Measurements from ENCODE around the gene CGNL1. TPM values are rescaled to one million over a fixed set of nuclear protein-coding genes. Genes with fewer than 3 reads are reported as not detected.
A peak's percentile ranks its signal among the peaks of the same experiment; 100 is the strongest.

The CGNL1 gene
- total and polyA plus RNA-seq, 8 donors, result 7.3 to 35.8 (median 24.2) TPM

DNA sequence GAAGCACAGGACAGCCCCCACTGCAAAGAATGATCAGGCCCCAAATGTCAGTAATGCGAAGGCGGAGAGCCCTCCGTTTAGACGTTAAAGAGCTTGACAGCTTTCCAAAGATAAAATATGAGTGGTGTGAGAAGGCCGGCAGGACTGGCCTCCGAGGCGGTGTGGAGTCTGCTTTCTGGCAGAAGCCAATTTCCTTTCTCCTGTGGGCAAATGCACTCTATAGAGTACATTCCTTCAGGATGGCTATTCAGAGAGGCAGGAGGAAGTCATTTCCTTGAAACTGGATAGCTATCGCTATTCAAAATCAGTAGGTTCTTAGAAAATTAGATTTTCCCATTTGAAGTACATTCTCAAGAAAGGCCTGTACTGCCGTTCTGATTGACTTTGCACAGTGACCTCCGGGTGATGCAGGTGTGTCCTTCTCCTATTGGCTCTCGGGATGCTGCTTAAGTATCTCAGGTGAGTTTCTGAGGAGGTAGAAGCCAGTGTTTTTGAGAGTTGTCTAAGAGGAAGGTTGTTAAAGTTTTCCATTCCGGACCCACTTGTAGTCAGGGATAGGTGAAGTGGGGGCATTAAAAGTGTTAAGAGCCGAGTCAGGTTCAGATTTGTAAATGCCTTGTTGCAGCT is 142.6 kb downstream of the CGNL1 start:
- TF ChIP-seq, protein P1, sequence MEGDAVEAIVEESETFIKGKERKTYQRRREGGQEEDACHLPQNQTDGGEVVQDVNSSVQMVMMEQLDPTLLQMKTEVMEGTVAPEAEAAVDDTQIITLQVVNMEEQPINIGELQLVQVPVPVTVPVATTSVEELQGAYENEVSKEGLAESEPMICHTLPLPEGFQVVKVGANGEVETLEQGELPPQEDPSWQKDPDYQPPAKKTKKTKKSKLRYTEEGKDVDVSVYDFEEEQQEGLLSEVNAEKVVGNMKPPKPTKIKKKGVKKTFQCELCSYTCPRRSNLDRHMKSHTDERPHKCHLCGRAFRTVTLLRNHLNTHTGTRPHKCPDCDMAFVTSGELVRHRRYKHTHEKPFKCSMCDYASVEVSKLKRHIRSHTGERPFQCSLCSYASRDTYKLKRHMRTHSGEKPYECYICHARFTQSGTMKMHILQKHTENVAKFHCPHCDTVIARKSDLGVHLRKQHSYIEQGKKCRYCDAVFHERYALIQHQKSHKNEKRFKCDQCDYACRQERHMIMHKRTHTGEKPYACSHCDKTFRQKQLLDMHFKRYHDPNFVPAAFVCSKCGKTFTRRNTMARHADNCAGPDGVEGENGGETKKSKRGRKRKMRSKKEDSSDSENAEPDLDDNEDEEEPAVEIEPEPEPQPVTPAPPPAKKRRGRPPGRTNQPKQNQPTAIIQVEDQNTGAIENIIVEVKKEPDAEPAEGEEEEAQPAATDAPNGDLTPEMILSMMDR (IDR thresholded peaks at IDR 0.05), result no peak
- ATAC-seq, result no peak
- WGBS, 2 donors, result 67% methylated on average over 13 of the region's 13 CpGs

DNA sequence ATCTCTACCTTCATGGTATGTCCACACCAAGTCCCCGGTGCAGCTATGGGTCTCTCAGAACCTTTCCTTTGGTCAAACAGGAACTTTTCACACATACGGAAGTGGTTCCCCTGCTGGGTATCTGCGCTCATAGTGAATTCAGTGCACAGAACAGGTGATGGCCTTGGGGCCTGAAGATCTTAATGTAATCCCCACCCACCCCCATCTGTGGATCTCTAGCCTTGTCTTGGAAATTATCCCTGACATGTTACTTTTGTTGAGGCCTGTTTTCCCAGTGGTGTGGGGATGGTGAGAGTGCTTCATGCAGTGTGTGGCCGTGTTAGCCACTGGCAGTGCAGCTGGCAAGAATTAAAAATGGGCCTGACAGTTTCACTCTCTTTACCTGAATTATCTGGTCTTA is 143.5 kb downstream of the CGNL1 start:
- Histone ChIP-seq H3K27ac (peak overlapping the region in 2 of 4 donors; percentile 28 to 50), H3K36me3 (peaks cover 0 to 4% (median 0%) of the 10 kb centered on the region in 3 donors)
- 52 to 56% methylated on average over 4 of the region's 4 CpGs for WGBS, 2 donors

More for the DNA sequence above, 142.6 kb downstream of the CGNL1 start:
- Histone ChIP-seq H3K36me3 (peaks cover 0 to 4% (median 0%) of the 10 kb centered on the region in 3 donors), H3K27me3 (no peaks in the 10 kb centered on the region), H3K27ac (peak overlapping the region in 1 of 4 donors; percentile 50), H3K4me3 (no peak overlapping the region), H3K4me1 (peaks cover 11 to 19% (median 14%) of the 10 kb centered on the region in 3 donors), H3K9me3 (no peaks in the 10 kb centered on the region)
- no peak for DNase-seq
- FAIRE-seq, result no peak
- intact Hi-C loops (cut with DNase I), result no loop called here

DNA sequence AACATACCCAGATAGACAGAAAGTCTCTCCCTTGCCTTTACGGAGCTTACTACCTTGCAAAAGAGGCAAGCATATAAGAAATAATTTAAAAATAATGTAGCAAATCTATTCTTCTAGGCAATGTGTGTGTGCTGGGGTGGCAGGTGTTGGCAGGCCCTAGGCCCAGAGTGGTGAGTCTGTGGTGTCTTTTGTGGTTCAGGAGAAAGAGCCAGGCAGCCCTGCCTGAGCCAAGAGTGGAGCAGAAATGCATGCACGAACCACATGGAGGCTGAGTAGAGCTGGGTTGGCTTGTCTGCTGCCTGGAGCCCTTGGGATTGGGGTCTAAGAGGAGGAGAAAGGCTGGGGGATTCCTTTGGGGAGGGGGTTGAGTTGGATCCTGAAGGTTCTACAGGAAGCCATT is 145.2 kb downstream of the CGNL1 start:
- ATAC-seq (no peak), FAIRE-seq (no peak), DNase-seq (no peak)
- H3K4me3 ChIP-seq, result no peak overlapping the region
- 80 to 86% methylated on average over 2 of the region's 2 CpGs for WGBS, 2 donors
- peaks cover 11 to 23% (median 14%) of the 10 kb centered on the region in 3 donors for H3K4me1 ChIP-seq
- H3K27ac ChIP-seq, result peak overlapping the region in 1 of 4 donors; percentile 13
- H3K27me3 ChIP-seq, result no peaks in the 10 kb centered on the region
- intact Hi-C loops (cut with DNase I), result loop anchor here in 1 of 3 donors (5.0 kb wide), 1 partner anchor 169 kb away; no protein-coding TSS in a partner anchor
- peaks cover 0 to 4% (median 0%) of the 10 kb centered on the region in 3 donors for H3K36me3 ChIP-seq
- no peaks in the 10 kb centered on the region for H3K9me3 ChIP-seq
- TF ChIP-seq, protein P1 (IDR thresholded peaks at IDR 0.05), result no peak

More for the DNA sequence above, 143.5 kb downstream of the CGNL1 start:
- Histone ChIP-seq H3K4me3 (no peak overlapping the region), H3K4me1 (peaks cover 11 to 19% (median 14%) of the 10 kb centered on the region in 3 donors), H3K27me3 (no peaks in the 10 kb centered on the region), H3K9me3 (no peaks in the 10 kb centered on the region)
- TF ChIP-seq, protein P1 (IDR thresholded peaks at IDR 0.05), result no peak
- DNase-seq (no peak), FAIRE-seq (no peak), ATAC-seq (peak in 2 of 4 donors; percentile 22 to 50)
- intact Hi-C loops (cut with DNase I), result loop anchor here in 1 of 3 donors (5.0 kb wide), 1 partner anchor 168 kb away; no protein-coding TSS in a partner anchor

DNA sequence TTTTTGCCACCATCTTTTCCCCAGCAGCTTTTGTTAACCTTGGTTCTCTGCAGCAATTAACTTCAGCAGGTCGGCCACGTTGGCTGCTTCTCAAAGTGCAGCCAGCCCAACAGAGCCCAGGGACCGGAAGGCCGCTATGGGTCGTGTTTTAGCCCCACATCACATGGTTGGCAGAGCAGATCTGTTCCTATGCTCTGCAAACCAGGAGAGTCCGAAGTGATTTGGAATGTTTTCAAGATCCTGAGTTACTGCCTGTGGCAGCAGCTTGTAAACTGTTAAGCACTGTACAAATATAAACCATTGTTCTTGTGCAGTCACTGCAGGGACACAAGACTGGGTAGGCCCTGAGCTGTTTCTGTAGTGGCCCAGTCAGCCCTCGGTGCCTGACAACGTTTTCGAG is 145.8 kb downstream of the CGNL1 start:
- Histone ChIP-seq H3K4me1 (peaks cover 11 to 26% (median 15%) of the 10 kb centered on the region in 3 donors), H3K9me3 (no peaks in the 10 kb centered on the region), H3K27me3 (no peaks in the 10 kb centered on the region), H3K4me3 (no peak overlapping the region), H3K36me3 (peaks cover 0 to under 1% (median 0%) of the 10 kb centered on the region in 3 donors), H3K27ac (peak overlapping the region in 2 of 4 donors; percentile 13 to 16)
- ATAC-seq, result peak; percentile 21 to 82 (median 50)
- TF ChIP-seq, protein P1 (IDR thresholded peaks at IDR 0.05), result no peak
- WGBS, 2 donors, result 23 to 30% methylated on average over 9 of the region's 9 CpGs
- DNase-seq, result peak in 1 of 6 donors; percentile 54
- intact Hi-C loops (cut with DNase I), result loop anchor here in 1 of 3 donors (5.0 kb wide), 1 partner anchor 170 kb away; no protein-coding TSS in a partner anchor
- no peak for FAIRE-seq

DNA sequence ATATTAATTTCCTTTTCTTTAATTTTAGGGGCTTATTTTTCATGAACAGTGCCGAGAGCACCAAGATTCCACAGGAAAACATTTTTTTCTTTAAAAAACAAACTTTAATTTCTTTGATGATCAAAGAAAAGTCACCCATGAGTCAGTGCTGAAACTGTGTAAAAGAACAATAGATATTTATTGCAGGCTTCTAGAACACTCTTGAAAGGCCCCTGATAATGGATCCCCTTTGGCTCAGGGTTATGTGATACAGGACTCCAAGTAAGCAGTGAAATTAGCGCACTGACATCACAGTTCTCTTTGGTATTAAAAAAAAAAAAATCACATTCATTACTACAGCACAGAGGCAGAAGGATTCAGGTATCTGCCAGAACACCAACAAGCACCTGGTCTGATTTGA is 149.3 kb downstream of the CGNL1 start:
- TF ChIP-seq, protein P1 (IDR thresholded peaks at IDR 0.05), result no peak
- H3K27ac ChIP-seq, result no peak overlapping the region
- no peak for ATAC-seq
- intact Hi-C loops (cut with DNase I), result no loop called here
- no peaks in the 10 kb centered on the region for H3K36me3 ChIP-seq
- WGBS, 2 donors, result 92 to 93% methylated on average over 2 of the region's 2 CpGs
- H3K9me3 ChIP-seq, result no peaks in the 10 kb centered on the region
- FAIRE-seq, result no peak
- no peak for DNase-seq
- H3K27me3 ChIP-seq, result no peaks in the 10 kb centered on the region
- no peak overlapping the region for H3K4me3 ChIP-seq
- peaks cover 11 to 28% (median 27%) of the 10 kb centered on the region in 3 donors for H3K4me1 ChIP-seq
